Measurements from ENCODE around the gene UBA6. TPM values are rescaled to one million over a fixed set of nuclear protein-coding genes. Genes with fewer than 3 reads are reported as not detected.

Gene UBA6
- 62.4 and 69.6 TPM in 2 replicates for total RNA-seq (ENCODE audit: low replicate concordance)
- long read RNA-seq, full-length matches to known transcripts, result 13 of 38 reads
- long read RNA-seq, partial matches to known transcripts, result 16 of 38 reads
- long read RNA-seq, other reads (novel, unspliced or antisense), result 9 of 38 reads

- Mint-ChIP-seq H3K36me3 (peaks cover 23% of the 10 kb centered on the region), H3K27me3 (no peaks in the 10 kb centered on the region)
- peak; percentile 65 for TF ChIP-seq CTCF (conservative IDR thresholded peaks at IDR 0.05)
Measured at GRCh38 chr4:67700738-67701516, at the start of gene UBA6. Gene UBA6 (minus strand): TSS chr4:67701155. CDS start chr4:67701119, 36 bp downstream.

GRCh38 chr4:67750691-67751090 lies 49.7 kb upstream of the UBA6 start:
- Mint-ChIP-seq H3K27me3 (no peaks in the 10 kb centered on the region), H3K9me3 (no peaks in the 10 kb centered on the region), H3K27ac (no peak overlapping the region), H3K4me3 (no peak overlapping the region), H3K4me1 (ENCODE audit: unreplicated experiment) (peaks cover 6% of the 10 kb centered on the region), H3K36me3 (no peaks in the 10 kb centered on the region)
- DNase-seq (ENCODE audit: extremely low spot score, unreplicated experiment), result no peak
- no peak for TF ChIP-seq CTCF (conservative IDR thresholded peaks at IDR 0.05)

More at GRCh38 chr4:67700738-67701516, at the start of gene UBA6:
- peak within 1 kb of the TSS; percentile 96 for H3K27ac Mint-ChIP-seq
- peak; percentile 94 for DNase-seq (ENCODE audit: extremely low spot score, unreplicated experiment)
- H3K4me1 Mint-ChIP-seq (ENCODE audit: unreplicated experiment), result peaks cover 26% of the 10 kb centered on the region
- H3K4me3 Mint-ChIP-seq, result peak within 1 kb of the TSS; percentile 98
- H3K9me3 Mint-ChIP-seq, result no peaks in the 10 kb centered on the region

GRCh38 chr4:67749286-67749685 lies 48.3 kb upstream of the UBA6 start:
- peaks cover 6% of the 10 kb centered on the region for H3K4me1 Mint-ChIP-seq (ENCODE audit: unreplicated experiment)
- no peaks in the 10 kb centered on the region for H3K36me3 Mint-ChIP-seq
- no peak for TF ChIP-seq CTCF (conservative IDR thresholded peaks at IDR 0.05)
- H3K27me3 Mint-ChIP-seq, result no peaks in the 10 kb centered on the region
- DNase-seq (ENCODE audit: extremely low spot score, unreplicated experiment), result no peak
- H3K27ac Mint-ChIP-seq, result no peak overlapping the region
- H3K4me3 Mint-ChIP-seq, result no peak overlapping the region
- no peaks in the 10 kb centered on the region for H3K9me3 Mint-ChIP-seq

GRCh38 chr4:67746797-67747495 lies 46.0 kb upstream of the UBA6 start:
- no peak overlapping the region for H3K4me3 Mint-ChIP-seq

More at GRCh38 chr4:67746797-67747495, 46.0 kb upstream of the UBA6 start:
- no peaks in the 10 kb centered on the region for H3K27me3 Mint-ChIP-seq
- peaks cover under 1% of the 10 kb centered on the region for H3K36me3 Mint-ChIP-seq
- no peak for DNase-seq (ENCODE audit: extremely low spot score, unreplicated experiment)
- H3K4me1 Mint-ChIP-seq (ENCODE audit: unreplicated experiment), result no peaks in the 10 kb centered on the region
- no peak overlapping the region for H3K27ac Mint-ChIP-seq
- TF ChIP-seq CTCF (conservative IDR thresholded peaks at IDR 0.05), result peak; percentile 86
- no peaks in the 10 kb centered on the region for H3K9me3 Mint-ChIP-seq

Data from type B pancreatic cell (in vitro differentiated cells).